ENCODE data around the gene PARP1.

DNA sequence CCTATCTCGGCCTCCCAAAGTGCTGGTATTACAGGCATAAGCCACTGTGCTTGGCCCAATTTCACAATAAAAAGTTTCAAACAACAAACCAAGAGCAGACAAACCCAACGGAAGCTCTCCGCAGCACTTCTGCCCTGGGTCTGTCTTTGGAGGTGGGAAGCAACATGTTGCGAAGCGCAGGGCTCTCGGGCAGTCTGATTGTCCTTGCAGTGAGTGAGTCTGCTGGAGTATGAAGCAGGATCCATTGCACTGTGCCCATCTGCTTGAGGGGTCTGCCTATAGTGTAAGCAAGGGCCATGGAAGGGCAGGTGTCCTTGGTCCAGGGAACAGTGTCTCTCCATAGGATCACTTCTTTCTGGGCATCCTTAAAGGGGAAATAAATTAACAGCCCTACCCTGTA lies 14.6 kb upstream of the PARP1 start:
- TF ChIP-seq, protein P1, sequence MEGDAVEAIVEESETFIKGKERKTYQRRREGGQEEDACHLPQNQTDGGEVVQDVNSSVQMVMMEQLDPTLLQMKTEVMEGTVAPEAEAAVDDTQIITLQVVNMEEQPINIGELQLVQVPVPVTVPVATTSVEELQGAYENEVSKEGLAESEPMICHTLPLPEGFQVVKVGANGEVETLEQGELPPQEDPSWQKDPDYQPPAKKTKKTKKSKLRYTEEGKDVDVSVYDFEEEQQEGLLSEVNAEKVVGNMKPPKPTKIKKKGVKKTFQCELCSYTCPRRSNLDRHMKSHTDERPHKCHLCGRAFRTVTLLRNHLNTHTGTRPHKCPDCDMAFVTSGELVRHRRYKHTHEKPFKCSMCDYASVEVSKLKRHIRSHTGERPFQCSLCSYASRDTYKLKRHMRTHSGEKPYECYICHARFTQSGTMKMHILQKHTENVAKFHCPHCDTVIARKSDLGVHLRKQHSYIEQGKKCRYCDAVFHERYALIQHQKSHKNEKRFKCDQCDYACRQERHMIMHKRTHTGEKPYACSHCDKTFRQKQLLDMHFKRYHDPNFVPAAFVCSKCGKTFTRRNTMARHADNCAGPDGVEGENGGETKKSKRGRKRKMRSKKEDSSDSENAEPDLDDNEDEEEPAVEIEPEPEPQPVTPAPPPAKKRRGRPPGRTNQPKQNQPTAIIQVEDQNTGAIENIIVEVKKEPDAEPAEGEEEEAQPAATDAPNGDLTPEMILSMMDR (IDR thresholded peaks at IDR 0.05), result no peak
- TF ChIP-seq EZH2 (IDR thresholded peaks at IDR 0.05; ENCODE audit: borderline replicate concordance, insufficient read depth, low read depth, low read length, poor library complexity, severe bottlenecking), result no peak
